ENCODE data around the gene PITPNB. TPM values are rescaled to one million over a fixed set of nuclear protein-coding genes. Genes with fewer than 3 reads are reported as not detected.

Gene PITPNB
- total RNA-seq, 3 donors from 2014 or later: 41.1 to 49.2 (median 47.5) TPM

- Histone ChIP-seq H3K36me3 (no peaks in the 10 kb centered on the region), H3K4me1 (no peaks in the 10 kb centered on the region), H3K9me3 (no peaks in the 10 kb centered on the region), H3K4me3 (no peak overlapping the region), H3K27me3 (no peaks in the 10 kb centered on the region), H3K27ac (peak overlapping the region; percentile 8 to 59)
- DNase-seq (ENCODE audit: low spot score in 2 of 2): no peak
- no peak for TF ChIP-seq CTCF (IDR thresholded peaks at IDR 0.05)
- TF ChIP-seq POLR2AphosphoS5 (IDR thresholded peaks at IDR 0.05): no peak
- no peak for TF ChIP-seq POLR2A (IDR thresholded peaks at IDR 0.05)
- intact Hi-C loops (cut with DNase I; ENCODE audit: low total_unique reads): no loop called here
Measured at GRCh38 chr22:27873472-27873871, 45.6 kb downstream of the PITPNB start.

GRCh38 chr22:27872488-27872887, 46.6 kb downstream of the PITPNB start:
- Histone ChIP-seq H3K36me3 (no peaks in the 10 kb centered on the region), H3K27me3 (no peaks in the 10 kb centered on the region), H3K4me1 (no peaks in the 10 kb centered on the region), H3K9me3 (no peaks in the 10 kb centered on the region), H3K27ac (no peak overlapping the region), H3K4me3 (no peak overlapping the region)
- no peak for DNase-seq (ENCODE audit: low spot score in 2 of 2)
- TF ChIP-seq POLR2AphosphoS5 (IDR thresholded peaks at IDR 0.05) (no peak), CTCF (IDR thresholded peaks at IDR 0.05) (no peak), POLR2A (IDR thresholded peaks at IDR 0.05) (no peak)
- intact Hi-C loops (cut with DNase I; ENCODE audit: low total_unique reads): no loop called here

- no peak for DNase-seq (ENCODE audit: low spot score in 2 of 2)
- Histone ChIP-seq H3K4me3 (no peak overlapping the region), H3K27ac (no peak overlapping the region), H3K9me3 (no peaks in the 10 kb centered on the region), H3K27me3 (no peaks in the 10 kb centered on the region), H3K36me3 (no peaks in the 10 kb centered on the region), H3K4me1 (peaks cover 0 to 6% of the 10 kb centered on the region in 2 donors)
- intact Hi-C loops (cut with DNase I; ENCODE audit: low total_unique reads): no loop called here
- TF ChIP-seq CTCF (IDR thresholded peaks at IDR 0.05): no peak
- TF ChIP-seq POLR2AphosphoS5 (IDR thresholded peaks at IDR 0.05): no peak
- TF ChIP-seq POLR2A (IDR thresholded peaks at IDR 0.05): no peak
Measured at GRCh38 chr22:27871306-27872014, 47.6 kb downstream of the PITPNB start.

GRCh38 chr22:27870234-27871191, 48.5 kb downstream of the PITPNB start:
- TF ChIP-seq POLR2A (IDR thresholded peaks at IDR 0.05) (no peak), CTCF (IDR thresholded peaks at IDR 0.05) (peak in 1 of 3 donors; percentile 14), POLR2AphosphoS5 (IDR thresholded peaks at IDR 0.05) (no peak)
- H3K36me3 ChIP-seq: no peaks in the 10 kb centered on the region
- peaks cover 0 to 11% of the 10 kb centered on the region in 2 donors for H3K4me1 ChIP-seq
- intact Hi-C loops (cut with DNase I; ENCODE audit: low total_unique reads): no loop called here
- H3K27ac ChIP-seq: peak overlapping the region; percentile 48 to 50
- DNase-seq (ENCODE audit: low spot score in 2 of 2): no peak
- no peak overlapping the region for H3K4me3 ChIP-seq
- no peaks in the 10 kb centered on the region for H3K9me3 ChIP-seq
- H3K27me3 ChIP-seq: no peaks in the 10 kb centered on the region

Data from breast epithelium (tissue), 4 donors.